ENCODE measurements around the gene EGLN2.
"Not testable (repeated sequence)": the region's sequence is repeated elsewhere in the genome, so short reads cannot be mapped to it uniquely, and the experiment has no call there.

EGLN2 gene

DNA sequence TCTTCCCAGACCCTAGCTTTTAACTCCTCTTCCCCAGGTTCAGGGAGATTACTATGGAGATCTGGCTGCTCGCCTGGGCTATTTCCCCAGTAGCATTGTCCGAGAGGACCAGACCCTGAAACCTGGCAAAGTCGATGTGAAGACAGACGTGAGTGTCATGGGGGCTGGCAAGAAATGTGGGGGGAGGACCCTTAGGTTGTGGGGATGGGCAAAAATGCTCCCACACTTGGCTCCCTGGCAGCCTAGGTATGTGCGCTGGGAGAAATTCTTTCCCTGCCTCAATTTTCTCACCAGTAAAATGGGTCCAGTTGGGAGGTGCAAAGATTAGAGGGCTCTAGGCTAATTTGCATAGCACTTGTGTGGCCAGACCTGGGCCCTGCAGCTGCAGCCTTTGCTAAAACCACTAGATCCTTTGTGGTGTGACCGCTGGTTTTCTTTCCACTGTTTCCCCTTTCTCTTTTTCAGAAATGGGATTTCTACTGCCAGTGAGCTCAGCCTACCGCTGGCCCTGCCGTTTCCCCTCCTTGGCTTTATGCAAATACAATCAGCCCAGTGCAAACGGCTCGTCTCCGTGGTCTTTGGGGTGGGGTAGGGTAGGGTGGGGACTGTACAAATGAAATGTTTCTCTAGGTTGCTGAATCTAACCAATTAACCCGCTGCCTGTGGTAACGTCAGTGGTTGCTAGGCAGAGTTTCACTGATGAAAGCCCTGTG lies 21.9 kb upstream of the EGLN2 start:
- DNase-seq: peak; percentile 69

- no peak for DNase-seq
Measured at GRCh38 chr19:40777645-40777936, 21.4 kb upstream of the EGLN2 start.

GRCh38 chr19:40777937-40778705 lies 20.9 kb upstream of the EGLN2 start, which contains the start of gene RAB4B:
TSS of gene RAB4B (plus strand) at chr19:40778247. CDS start at chr19:40778376, 129 bp downstream.
- peak; percentile 99 for DNase-seq

DNA sequence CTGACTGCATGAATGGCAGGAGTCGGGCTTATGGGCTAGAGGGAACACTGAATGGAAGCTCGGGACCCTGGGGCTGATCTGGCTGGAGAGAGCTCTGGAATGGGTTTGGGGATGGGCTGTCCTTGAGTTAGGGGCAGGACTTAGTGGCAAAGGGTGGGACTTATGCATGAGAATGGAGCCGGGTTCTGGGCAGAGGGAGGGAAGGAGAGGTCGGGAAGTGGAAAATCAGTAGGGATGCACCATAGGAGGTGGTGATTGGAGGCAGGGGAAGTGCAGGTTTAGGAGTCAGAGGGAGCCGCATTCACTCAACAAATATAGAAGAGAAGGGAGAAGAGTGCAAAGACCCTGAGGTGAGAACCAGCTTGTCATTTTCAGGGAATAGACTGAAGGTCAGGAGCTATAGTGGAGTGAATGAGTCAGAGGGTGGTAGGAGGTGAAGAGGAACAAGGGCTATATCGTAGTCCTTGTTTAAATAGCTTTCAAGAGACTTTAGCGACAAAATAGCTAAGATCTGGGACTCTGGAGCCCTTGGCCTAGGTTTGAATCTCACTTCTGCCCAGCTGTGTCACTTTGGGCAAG lies 20.2 kb upstream of the EGLN2 start:
- DNase-seq: no peak

DNA sequence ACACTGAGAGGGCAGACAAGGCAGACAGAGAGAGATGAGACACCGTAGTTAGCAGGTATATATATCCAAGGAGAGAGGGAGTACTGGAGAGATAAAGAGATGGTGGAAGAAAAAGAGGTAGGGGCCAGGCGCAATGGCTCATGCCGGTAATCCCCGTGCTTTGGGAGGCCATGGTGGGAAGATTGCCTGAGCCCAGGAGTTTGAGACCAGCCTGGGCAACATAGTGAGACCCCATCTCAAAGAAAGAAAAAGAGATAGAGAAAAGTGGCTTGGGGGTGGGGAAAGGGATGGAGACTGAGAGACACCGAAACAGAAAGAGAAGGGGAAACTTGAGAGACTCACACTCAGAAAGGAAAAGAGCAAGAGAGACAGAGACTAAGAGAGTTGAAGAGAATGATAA lies 18.4 kb upstream of the EGLN2 start:
- DNase-seq: no peak

DNA sequence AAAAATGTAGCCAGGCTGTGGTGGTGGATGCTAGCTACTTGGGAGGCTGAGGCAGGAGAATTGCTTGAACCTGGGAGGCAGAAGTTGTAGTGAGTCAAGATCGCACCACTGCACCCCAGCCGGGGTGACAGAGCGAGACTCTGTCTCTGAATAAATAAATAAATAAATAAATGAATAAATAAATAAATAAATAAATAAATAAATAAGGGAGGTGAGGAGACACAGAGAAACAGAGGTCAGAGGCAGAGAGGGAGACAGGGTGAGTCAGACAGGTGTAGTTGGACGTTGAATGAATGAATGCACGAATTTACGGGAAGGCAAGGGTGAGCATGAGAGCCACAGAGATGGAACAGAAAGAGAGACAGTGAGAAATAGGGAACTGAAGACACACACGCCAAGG lies 17.9 kb upstream of the EGLN2 start:
- DNase-seq: no peak

DNA sequence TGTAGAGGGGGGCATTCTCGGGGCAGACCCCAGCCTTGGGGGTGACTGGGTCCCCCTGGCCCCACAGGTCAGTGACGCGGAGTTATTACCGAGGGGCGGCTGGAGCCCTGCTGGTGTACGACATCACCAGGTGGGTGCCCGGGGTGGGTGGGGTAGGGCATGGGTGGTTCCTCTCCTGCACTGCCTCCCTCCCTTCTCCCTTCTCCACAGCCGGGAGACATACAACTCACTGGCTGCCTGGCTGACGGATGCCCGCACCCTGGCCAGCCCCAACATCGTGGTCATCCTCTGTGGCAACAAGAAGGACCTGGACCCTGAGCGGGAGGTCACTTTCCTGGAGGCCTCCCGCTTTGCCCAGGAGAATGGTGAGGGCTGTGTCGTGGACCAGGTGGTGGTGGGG lies 15.3 kb upstream of the EGLN2 start:
- no peak for DNase-seq

DNA sequence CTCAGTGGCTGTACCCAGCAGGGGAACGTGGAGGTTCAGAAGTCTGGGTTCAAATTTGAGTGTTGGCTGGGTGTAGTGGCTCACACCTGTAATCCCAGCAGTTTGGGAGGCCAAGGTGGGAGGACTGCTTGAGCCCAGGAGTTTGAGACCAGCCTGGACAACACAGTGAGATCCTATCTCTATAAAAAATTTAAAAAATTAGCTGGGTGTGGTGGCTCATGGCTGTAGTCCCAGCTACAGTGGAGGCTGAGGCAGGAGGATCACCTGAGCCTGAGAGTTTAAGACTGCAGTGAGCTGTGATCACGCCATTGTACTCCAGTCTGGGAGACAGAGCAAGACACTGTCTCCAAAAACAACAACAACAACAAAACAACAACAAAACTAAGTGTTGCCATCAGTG lies 14.8 kb upstream of the EGLN2 start:
- not testable (repeated sequence) for DNase-seq

DNA sequence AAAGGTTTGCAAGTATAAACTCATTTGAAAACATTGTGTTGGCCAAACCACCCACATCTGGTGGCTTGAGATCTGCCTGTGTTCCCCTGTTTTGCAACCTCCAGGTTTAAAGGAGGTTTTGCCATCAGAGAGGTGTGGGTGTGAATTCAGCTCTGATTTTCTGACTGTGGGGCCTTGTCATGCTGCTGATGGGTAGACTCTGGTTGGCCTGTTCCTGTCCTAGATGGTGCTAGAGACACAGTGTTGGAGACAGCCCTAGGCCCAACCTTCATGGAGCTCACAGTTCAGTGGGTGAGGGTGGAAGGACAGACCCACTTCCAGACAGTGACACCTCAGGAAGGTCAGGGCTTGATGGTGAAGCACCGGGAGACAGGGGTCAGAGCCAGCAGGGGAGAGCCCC lies 13.5 kb upstream of the EGLN2 start:
- no peak for DNase-seq

GRCh38 chr19:40786060-40787037 lies 12.6 kb upstream of the EGLN2 start:
- no peak for DNase-seq

- DNase-seq: no peak
Measured at GRCh38 chr19:40791349-40791748, 7.6 kb upstream of the EGLN2 start.

GRCh38 chr19:40791996-40792395 lies 7.0 kb upstream of the EGLN2 start:
- DNase-seq: no peak

GRCh38 chr19:40797166-40797962 lies 1.6 kb upstream of the EGLN2 start:
- DNase-seq: no peak

DNA sequence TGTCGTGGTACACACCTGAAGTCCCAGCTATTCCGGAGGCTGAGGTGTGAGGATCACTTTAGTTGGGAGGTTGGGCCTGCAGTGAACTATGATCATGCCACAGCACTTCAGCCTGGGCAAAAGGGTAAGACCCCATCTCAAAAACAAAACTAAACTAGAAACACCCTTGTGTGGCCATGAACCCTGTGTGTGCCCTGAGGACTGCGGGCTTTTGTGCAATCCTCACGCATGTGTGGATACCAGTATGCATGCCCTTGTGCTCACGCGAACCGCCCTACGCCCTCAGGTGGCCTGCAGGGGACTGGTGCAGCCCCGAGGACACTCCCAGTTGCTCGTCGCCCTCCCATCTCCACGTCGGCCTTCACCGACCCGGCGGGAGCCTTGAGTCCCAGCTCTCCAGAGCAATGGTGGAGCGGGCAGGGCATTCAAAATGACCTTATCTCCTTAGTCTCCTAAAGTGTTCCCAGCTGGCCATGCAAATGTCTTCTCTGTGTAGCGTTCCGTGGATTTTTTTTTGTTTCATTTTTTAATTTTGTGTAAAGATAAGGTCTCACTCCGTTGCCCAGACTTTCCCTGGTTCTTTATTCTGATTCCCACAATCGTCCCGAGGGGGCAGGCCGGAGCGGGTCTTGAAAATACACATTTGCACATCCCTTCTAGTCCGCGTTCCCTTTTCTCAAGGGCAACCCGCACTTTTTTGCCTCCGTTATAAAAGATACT lies 868 bp upstream of the EGLN2 start:
- no peak for DNase-seq

DNA sequence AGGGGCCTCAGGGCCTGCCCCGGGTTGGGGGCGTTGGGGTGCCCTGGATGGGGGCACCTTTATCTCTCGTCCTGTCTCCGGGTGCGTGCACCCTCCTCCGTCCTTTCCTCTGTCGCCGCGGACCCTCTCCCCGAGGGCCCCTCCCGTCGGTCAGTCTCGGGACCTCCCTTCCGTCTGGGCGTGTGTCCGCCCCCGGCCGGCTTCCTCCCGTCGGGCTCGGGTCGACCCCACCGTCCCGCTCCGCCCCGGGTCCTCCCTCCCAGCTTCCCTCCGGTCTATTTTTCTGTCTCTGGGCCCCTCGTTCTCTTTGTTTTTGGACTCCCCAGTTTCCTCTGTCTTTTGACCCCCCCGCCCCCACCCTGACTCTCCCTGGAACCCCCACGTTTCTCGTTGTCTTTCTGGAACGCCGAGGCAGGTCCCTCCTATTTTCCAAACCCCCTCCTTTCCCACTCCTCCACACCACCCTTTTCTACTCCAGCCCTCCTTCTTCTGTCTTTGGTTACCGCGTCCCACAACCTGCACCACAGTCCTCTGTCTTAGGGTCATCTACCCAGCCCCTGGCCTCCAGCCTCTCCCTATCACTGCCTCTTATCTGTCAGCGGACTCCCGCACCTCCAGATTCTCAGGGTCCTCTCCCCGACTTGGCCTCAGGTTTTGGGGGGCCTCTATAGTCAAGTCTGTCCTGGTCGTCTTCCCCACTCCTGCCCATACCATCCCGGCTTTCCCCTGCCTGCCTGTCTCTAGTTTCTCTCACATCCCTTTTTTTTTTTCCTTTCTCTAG lies 757 bp downstream of the EGLN2 start:
- DNase-seq: no peak

- no peak for DNase-seq
Measured at GRCh38 chr19:40800339-40800996, 1.5 kb downstream of the EGLN2 start.

- DNase-seq: no peak
Measured at GRCh38 chr19:40800997-40801377, 2.0 kb downstream of the EGLN2 start.

- no peak for DNase-seq
Measured at GRCh38 chr19:40801426-40802299, 2.7 kb downstream of the EGLN2 start.

All from T1000 (cell line).